Transverse colon (tissue), 4 donors: ENCODE measurements around the gene GPR162. TPM values are rescaled to one million over a fixed set of nuclear protein-coding genes. Genes with fewer than 3 reads are reported as not detected.

Experiments
- DNase-seq: peaks from one replicate; pipeline ENCODE4 v3.0.0-alpha.2; 2019
- H3K27ac ChIP-seq, 4 donors: fragments of 200-600 bp; sonication (generic); 2 replicates each; pipeline ENCODE4 v1.5.1; 2016 to 2018; ENCODE audit warnings: inconsistent platforms in 4 of 4
- H3K27me3 ChIP-seq: fragments of 200-600 bp; sonication (generic); 2 replicates; pipeline ENCODE4 v1.5.1; 2017; ENCODE audit warnings: inconsistent platforms
- H3K36me3 ChIP-seq, 4 donors: fragments of 200-600 bp; sonication (generic); 2 replicates each; pipeline ENCODE4 v1.5.1; 2017 to 2019; ENCODE audit warnings: inconsistent platforms in 4 of 4
- H3K4me1 ChIP-seq, 4 donors: fragments of 200-600 bp; sonication (generic); 2 replicates each; pipeline ENCODE4 v1.5.1; 2017 to 2020; ENCODE audit warnings: inconsistent platforms in 4 of 4
- H3K4me3 ChIP-seq, 4 donors: fragments of 200-600 bp; sonication (generic); 1 replicate in 1 of 4; 2 replicates in 3 of 4; pipeline versions ENCODE4 v1.5.1 to v1.6.1; 2017 to 2019; ENCODE audit warnings: inconsistent platforms in 4 of 4
- H3K9me3 ChIP-seq, 2 donors: fragments of 200-600 bp; sonication (generic); 2 replicates each; pipeline ENCODE4 v1.5.1; 2017 to 2019; ENCODE audit warnings: inconsistent platforms in 2 of 2
- EP300 ChIP-seq: sonication (generic); formaldehyde crosslinking; IDR thresholded peaks from one replicate; pipeline ENCODE4 v1.6.1; 2017; ENCODE audit warnings: antibody characterized with exemption, low read depth
- POLR2A ChIP-seq: fragments of 450-650 bp; IDR thresholded peaks from one replicate; pipeline ENCODE4 v1.6.1; 2016; ENCODE audit warnings: antibody characterized with exemption, mild to moderate bottlenecking, moderate library complexity
- POLR2AphosphoS5 ChIP-seq, 3 donors: sonication (generic); formaldehyde crosslinking; IDR thresholded peaks; one replicate each; pipeline ENCODE4 v1.6.1; 2016; ENCODE audit warnings: antibody characterized with exemption in 3 of 3
- WGBS, 2 donors: methylation state at CpG; one replicate each; pipeline ENCODE4 v1.1.5; 2018; ENCODE audit warnings: low coverage in 1 of 2; 5-methylcytosine and 5-hydroxymethylcytosine counted together
- in situ Hi-C, 4 donors: fragments of 200-750 bp; cut with MboI; loops; one replicate each; pipeline versions ENCODE4 v1.15.0 to v1.15.1; 2017; ENCODE audit warnings: low sequenced_read_pairs in 3 of 4, low pct_ligation_motif_present in 1 of 4, low pct_unique_long_range_greater_than_20kb in 1 of 4
- intact Hi-C: fragments of 100-400 bp; cut with DNase I; formaldehyde crosslinking; loops from one replicate; pipeline ENCODE4 v1.15.1; 2023; ENCODE audit warnings: low total_unique reads
- total RNA-seq, 4 donors: library from RNA; depleted of rRNA; stranded (reverse); fragments of >200 nt; gene quantifications; one replicate each; pipeline ENCODE4 v1.1.0, GENCODE V29; 2016
- TF ChIP-seq, protein P1 (sequence below), 5 experiments: fragments of 200-600 bp in 3 of 5; fragments of 450-650 bp in 2 of 5; sonication (generic) in 3 of 5; IDR thresholded peaks; 1 replicate in 2 of 5; 2 replicates in 3 of 5; pipeline ENCODE4 v1.5.1; 2016 to 2017; ENCODE audit warnings: antibody characterized with exemption in 5 of 5, inconsistent platforms in 3 of 5, mild to moderate bottlenecking in 2 of 5, moderate library complexity in 1 of 5

GPR162 gene
- total RNA-seq, 4 donors from 2014 or later = 3.0 to 6.4 (median 3.1) TPM; not detected in 1

GRCh38 chr12:6788972-6789924 lies 32.4 kb upstream of the GPR162 start, which contains the start of gene CD4:
Gene CD4 (plus strand): TSS chr12:6789528. CDS start chr12:6800139, 10,611 bp downstream.
- Histone ChIP-seq H3K4me1 (peaks cover 0 to 14% (median 3%) of the 10 kb centered on the region in 4 donors), H3K4me3 (peak within 1 kb of the TSS in 2 of 4 donors; percentile 10 to 43), H3K36me3 (no peaks in the 10 kb centered on the region), H3K9me3 (no peaks in the 10 kb centered on the region), H3K27me3 (no peaks in the 10 kb centered on the region), H3K27ac (peak within 1 kb of the TSS; percentile 59 to 79 (median 74))
- in situ Hi-C loops (no loop called here), intact Hi-C loops (no loop called here)
- 66% methylated on average over 18 of the region's 18 CpGs; no CpG with 5 or more reads in 1 of the 2 donors for WGBS, 2 donors
- peak; percentile 67 for DNase-seq
- TF ChIP-seq POLR2A (peak; percentile 58), POLR2AphosphoS5 (IDR thresholded peaks at IDR 0.05) (peak; percentile 17 to 65 (median 39))
- TF ChIP-seq, protein P1, sequence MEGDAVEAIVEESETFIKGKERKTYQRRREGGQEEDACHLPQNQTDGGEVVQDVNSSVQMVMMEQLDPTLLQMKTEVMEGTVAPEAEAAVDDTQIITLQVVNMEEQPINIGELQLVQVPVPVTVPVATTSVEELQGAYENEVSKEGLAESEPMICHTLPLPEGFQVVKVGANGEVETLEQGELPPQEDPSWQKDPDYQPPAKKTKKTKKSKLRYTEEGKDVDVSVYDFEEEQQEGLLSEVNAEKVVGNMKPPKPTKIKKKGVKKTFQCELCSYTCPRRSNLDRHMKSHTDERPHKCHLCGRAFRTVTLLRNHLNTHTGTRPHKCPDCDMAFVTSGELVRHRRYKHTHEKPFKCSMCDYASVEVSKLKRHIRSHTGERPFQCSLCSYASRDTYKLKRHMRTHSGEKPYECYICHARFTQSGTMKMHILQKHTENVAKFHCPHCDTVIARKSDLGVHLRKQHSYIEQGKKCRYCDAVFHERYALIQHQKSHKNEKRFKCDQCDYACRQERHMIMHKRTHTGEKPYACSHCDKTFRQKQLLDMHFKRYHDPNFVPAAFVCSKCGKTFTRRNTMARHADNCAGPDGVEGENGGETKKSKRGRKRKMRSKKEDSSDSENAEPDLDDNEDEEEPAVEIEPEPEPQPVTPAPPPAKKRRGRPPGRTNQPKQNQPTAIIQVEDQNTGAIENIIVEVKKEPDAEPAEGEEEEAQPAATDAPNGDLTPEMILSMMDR (IDR thresholded peaks at IDR 0.05) = no peak

GRCh38 chr12:6790496-6791150 lies 31.0 kb upstream of the GPR162 start:
- no peak for TF ChIP-seq EP300
- TF ChIP-seq POLR2AphosphoS5 (IDR thresholded peaks at IDR 0.05) = no peak
- TF ChIP-seq, protein P1 (IDR thresholded peaks at IDR 0.05) = no peak
- TF ChIP-seq POLR2A = no peak
- peak overlapping the region in 1 of 4 donors; percentile 43 for H3K4me3 ChIP-seq
- H3K27ac ChIP-seq = peak overlapping the region; percentile 5 to 79 (median 66)
- 84 to 87% methylated on average over 4 to 12 of the region's 12 CpGs for WGBS, 2 donors
- H3K27me3 ChIP-seq = no peaks in the 10 kb centered on the region
- DNase-seq = no peak
- in situ Hi-C loops (no loop called here), intact Hi-C loops (no loop called here)
- no peaks in the 10 kb centered on the region for H3K36me3 ChIP-seq
- peaks cover 0 to 14% (median 3%) of the 10 kb centered on the region in 4 donors for H3K4me1 ChIP-seq
- no peaks in the 10 kb centered on the region for H3K9me3 ChIP-seq

- no peaks in the 10 kb centered on the region for H3K36me3 ChIP-seq
- H3K27ac ChIP-seq = peak overlapping the region; percentile 46 to 79 (median 66)
- H3K27me3 ChIP-seq = no peaks in the 10 kb centered on the region
- intact Hi-C loops = no loop called here
- peak overlapping the region in 2 of 4 donors; percentile 6 to 26 for H3K4me3 ChIP-seq
- no peaks in the 10 kb centered on the region for H3K9me3 ChIP-seq
- in situ Hi-C loops = no loop called here
- DNase-seq = no peak
- TF ChIP-seq POLR2AphosphoS5 (IDR thresholded peaks at IDR 0.05) (no peak), POLR2A (no peak), EP300 (no peak)
- TF ChIP-seq, protein P1 (IDR thresholded peaks at IDR 0.05) = no peak
- 59 to 77% methylated on average over 6 to 13 of the region's 13 CpGs for WGBS, 2 donors
- H3K4me1 ChIP-seq = peaks cover 0 to 14% (median 3%) of the 10 kb centered on the region in 4 donors
Observed at GRCh38 chr12:6791931-6792520, 29.6 kb upstream of the GPR162 start.
